Endothelial cell of umbilical vein (primary cell): Measurements from ENCODE around the gene FAM117B. TPM values are rescaled to one million over a fixed set of nuclear protein-coding genes. Genes with fewer than 3 reads are reported as not detected.

ENCODE experiments used
- BruUV-seq: library from RNA; stranded (reverse); fragments of 400-500 nt; replicated peaks from 2 replicates; lab custom pipeline; 2021; lab: Mats Ljungman, UMichigan
- CTCF ChIA-PET: fragments of 300-600, 350-600 bp; sonication (Branson Sonifier 250); formaldehyde crosslinking; loops from one replicate; lab custom pipeline; 2021; ENCODE audit warnings: antibody characterized with exemption, inconsistent platforms; lab: Charles Lee
- POLR2A ChIA-PET: fragments of 300-600, 350-600 bp; sonication (Branson Sonifier 250); formaldehyde crosslinking; loops from one replicate; lab custom pipeline; 2021; ENCODE audit warnings: antibody characterized with exemption, inconsistent platforms; lab: Charles Lee
- DNase-seq: peaks from one replicate; pipeline ENCODE4 v3.0.0-alpha.2; 2011; ENCODE audit warnings: low read depth, low spot score
- FAIRE-seq: peaks from 2 replicates; lab custom pipeline; 2011; peaks lifted over from hg19 to GRCh38; lab: Jason Lieb, UNC
- H2AFZ ChIP-seq: 2 replicates; pipeline ENCODE4 v1.6.0; 2012; ENCODE audit warnings: low read depth, low read length, control low read depth, inconsistent platforms
- H3K27ac ChIP-seq: 2 replicates; pipeline ENCODE4 v1.5.1; 2011; ENCODE audit warnings: low read depth, mild to moderate bottlenecking, control low read depth, low read length, moderate library complexity; ENCODE audit not compliant: insufficient read depth
- H3K27me3 ChIP-seq, 2 experiments: 2 replicates each; pipeline versions ENCODE4 v1.6.0 to v1.6.1; 2011; ENCODE audit warnings: low read length in 2 of 2, mixed read lengths in 1 of 2; ENCODE audit not compliant: control insufficient read depth in 2 of 2, insufficient read depth in 2 of 2
- H3K36me3 ChIP-seq, 2 experiments: 2 replicates in 1 of 2; 3 replicates in 1 of 2; pipeline ENCODE4 v1.5.1; 2011; ENCODE audit warnings: low read length in 2 of 2, mild to moderate bottlenecking in 1 of 2, moderate library complexity in 1 of 2; ENCODE audit not compliant: control insufficient read depth in 2 of 2, insufficient read depth in 2 of 2; ENCODE audit errors: extremely low read depth in 1 of 2
- H3K4me1 ChIP-seq: 3 replicates; pipeline ENCODE4 v1.5.1; 2011; ENCODE audit warnings: mild to moderate bottlenecking, low read length; ENCODE audit not compliant: control insufficient read depth, insufficient read depth; ENCODE audit errors: extremely low read depth
- H3K4me2 ChIP-seq: 2 replicates; pipeline ENCODE4 v1.6.1; 2011; ENCODE audit warnings: low read length, control low read depth, mixed read lengths; ENCODE audit not compliant: insufficient read depth
- H3K4me3 ChIP-seq, 3 experiments: fragments of 200-600 bp in 1 of 3; sonication (generic), shearing (Covaris generic) in 1 of 3; replicated peaks in 1 of 3; 2 replicates each; pipeline ENCODE4 v1.5.1; 2011 to 2016; ENCODE audit warnings: control low read depth in 3 of 3, low read length in 3 of 3, mild to moderate bottlenecking in 2 of 3, inconsistent platforms in 1 of 3, low read depth in 1 of 3, moderate library complexity in 1 of 3; ENCODE audit not compliant: insufficient read depth in 1 of 3
- H3K79me2 ChIP-seq: 2 replicates; pipeline ENCODE4 v1.6.0; 2012; ENCODE audit warnings: low read length, inconsistent platforms; ENCODE audit not compliant: control insufficient read depth, insufficient read depth
- H3K9ac ChIP-seq: replicated peaks from 2 replicates; pipeline ENCODE3; 2011; ENCODE audit warnings: low read length, control low read depth; ENCODE audit not compliant: insufficient read depth; ENCODE audit errors: extremely low read depth
- H3K9me1 ChIP-seq: replicated peaks from 3 replicates; pipeline ENCODE4 v1.6.0; 2011; ENCODE audit warnings: mild to moderate bottlenecking, low read length; ENCODE audit not compliant: control insufficient read depth, insufficient read depth; ENCODE audit errors: extremely low read depth
- H3K9me3 ChIP-seq: replicated peaks from 2 replicates; pipeline ENCODE4 v1.5.1; 2012; ENCODE audit warnings: low read length, inconsistent platforms; ENCODE audit not compliant: control insufficient read depth, insufficient read depth
- H4K20me1 ChIP-seq: replicated peaks from 2 replicates; pipeline ENCODE3; 2011; ENCODE audit warnings: mild to moderate bottlenecking, low read length; ENCODE audit not compliant: control insufficient read depth, insufficient read depth; ENCODE audit errors: extremely low read depth
- GATA2 ChIP-seq: IDR thresholded peaks from 2 replicates; pipeline ENCODE4 v1.7.0; 2011; ENCODE audit warnings: low read depth, mild to moderate bottlenecking, moderate library complexity, mixed read lengths, low read length; ENCODE audit not compliant: insufficient read length, insufficient read depth
- MYC ChIP-seq: IDR thresholded peaks from one replicate; pipeline ENCODE4 v1.6.1; 2011; ENCODE audit warnings: mild to moderate bottlenecking, low read depth, low read length
- POLR2AphosphoS5 ChIP-seq: IDR thresholded peaks from 2 replicates; pipeline ENCODE4 v1.6.1; 2012; ENCODE audit warnings: low read depth, mild to moderate bottlenecking, control low read depth, low read length, moderate library complexity; ENCODE audit not compliant: insufficient read depth
- dilution Hi-C: fragments of 300-500 bp; cut with MboI; formaldehyde crosslinking; loops from one replicate; pipeline ENCODE4 v1.15.0; 2019; ENCODE audit warnings: low sequenced_read_pairs; ENCODE audit not compliant: extremely low pct_ligation_motif_present
- intact Hi-C: fragments of 100-400 bp; cut with micrococcal nuclease; formaldehyde crosslinking; loops from one replicate; pipeline ENCODE4 v1.10.0; 2022
- polyA plus RNA-seq, 4 experiments: library from polyadenylated mRNA; depleted of rRNA in 3 of 4; stranded (reverse) in 3 of 4; unstranded in 1 of 4; fragments of >200 nt; gene quantifications; 2 replicates each; pipeline versions ENCODE4 v1.2.1 to v1.2.3, GENCODE V29; 2011 to 2012; ENCODE audit warnings: missing spikeins in 1 of 4
- total RNA-seq: library from RNA; stranded (reverse); gene quantifications from 2 replicates; pipeline ENCODE4 v1.2.3, GENCODE V29; 2021
- TF ChIP-seq, protein P1 (sequence below): IDR thresholded peaks from 2 replicates; pipeline ENCODE4 v1.6.1; 2011; ENCODE audit not compliant: insufficient read depth, insufficient read length
- TF ChIP-seq, protein P2 (sequence below), 2 donors: IDR thresholded peaks; 1 replicate in 1 of 2; 2 replicates in 1 of 2; pipeline ENCODE4 v1.5.1; 2011; ENCODE audit warnings: low read length in 2 of 2, mild to moderate bottlenecking in 2 of 2, moderate library complexity in 2 of 2, control low read depth in 1 of 2, inconsistent platforms in 1 of 2, low read depth in 1 of 2; ENCODE audit not compliant: insufficient read depth in 1 of 2; ENCODE audit errors: extremely low read depth in 1 of 2

The FAM117B gene
- total and polyA plus RNA-seq, 2 donors (not counting 3 experiments of a cell fraction or from before 2014, with no cell fraction given), result 1.3 to 7.0 TPM

DNA sequence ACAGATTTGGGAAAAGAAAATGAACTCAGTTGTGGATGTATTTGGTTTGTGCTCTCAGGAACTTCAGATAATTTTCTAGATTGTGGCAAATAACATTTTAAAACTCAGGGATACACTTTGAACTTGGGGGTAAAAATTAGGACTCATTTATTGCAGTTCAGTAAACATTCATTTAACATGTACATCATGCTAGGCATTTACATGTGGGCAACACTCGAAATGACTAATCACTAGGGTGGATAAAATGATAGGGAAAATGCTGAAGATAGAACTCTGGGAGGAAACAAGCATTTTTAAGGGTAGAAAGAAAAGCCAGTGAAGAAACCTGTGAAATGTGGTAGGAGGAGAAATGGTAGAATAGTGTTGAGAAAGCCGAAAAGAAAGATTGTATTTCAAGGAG lies 7.8 kb downstream of the FAM117B start:
- Histone ChIP-seq H3K27me3 (no peaks in the 10 kb centered on the region), H3K9ac (no peak overlapping the region), H3K79me2 (peaks cover 2% of the 10 kb centered on the region), H3K9me1 (no peaks in the 10 kb centered on the region), H3K36me3 (no peaks in the 10 kb centered on the region), H3K27ac (no peak overlapping the region), H3K4me1 (peaks cover 7% of the 10 kb centered on the region), H2AFZ (no peak overlapping the region), H3K4me2 (no peak overlapping the region), H3K4me3 (no peak overlapping the region), H4K20me1 (no peaks in the 10 kb centered on the region), H3K9me3 (no peaks in the 10 kb centered on the region)
- DNase-seq, result no peak
- dilution Hi-C loops, result no loop called here
- TF ChIP-seq, protein P1, sequence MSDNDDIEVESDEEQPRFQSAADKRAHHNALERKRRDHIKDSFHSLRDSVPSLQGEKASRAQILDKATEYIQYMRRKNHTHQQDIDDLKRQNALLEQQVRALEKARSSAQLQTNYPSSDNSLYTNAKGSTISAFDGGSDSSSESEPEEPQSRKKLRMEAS, result no peak
- TF ChIP-seq MYC (no peak), GATA2 (no peak), POLR2AphosphoS5 (no peak)
- TF ChIP-seq, protein P2, sequence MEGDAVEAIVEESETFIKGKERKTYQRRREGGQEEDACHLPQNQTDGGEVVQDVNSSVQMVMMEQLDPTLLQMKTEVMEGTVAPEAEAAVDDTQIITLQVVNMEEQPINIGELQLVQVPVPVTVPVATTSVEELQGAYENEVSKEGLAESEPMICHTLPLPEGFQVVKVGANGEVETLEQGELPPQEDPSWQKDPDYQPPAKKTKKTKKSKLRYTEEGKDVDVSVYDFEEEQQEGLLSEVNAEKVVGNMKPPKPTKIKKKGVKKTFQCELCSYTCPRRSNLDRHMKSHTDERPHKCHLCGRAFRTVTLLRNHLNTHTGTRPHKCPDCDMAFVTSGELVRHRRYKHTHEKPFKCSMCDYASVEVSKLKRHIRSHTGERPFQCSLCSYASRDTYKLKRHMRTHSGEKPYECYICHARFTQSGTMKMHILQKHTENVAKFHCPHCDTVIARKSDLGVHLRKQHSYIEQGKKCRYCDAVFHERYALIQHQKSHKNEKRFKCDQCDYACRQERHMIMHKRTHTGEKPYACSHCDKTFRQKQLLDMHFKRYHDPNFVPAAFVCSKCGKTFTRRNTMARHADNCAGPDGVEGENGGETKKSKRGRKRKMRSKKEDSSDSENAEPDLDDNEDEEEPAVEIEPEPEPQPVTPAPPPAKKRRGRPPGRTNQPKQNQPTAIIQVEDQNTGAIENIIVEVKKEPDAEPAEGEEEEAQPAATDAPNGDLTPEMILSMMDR (IDR thresholded peaks at IDR 0.05; ENCODE audit: extremely low read depth in 1 of 2, insufficient read depth in 1 of 2, low read depth in 1 of 2, low read length in 2 of 2), result no peak
- no peak for FAIRE-seq
- no TSS peak for BruUV-seq
- CTCF ChIA-PET, result interaction anchor here (1.9 kb wide), 1 partner anchor 54 kb away, joined by 6 read pairs; no protein-coding TSS in a partner anchor
- intact Hi-C loops, result no loop called here
- POLR2A ChIA-PET, result no interaction called here
